K562 (cell line): ENCODE measurements around the gene FGR.

ENCODE experiments used
- ADNP ChIP-seq: fragments of 200-800 bp; sonication (Bioruptor generic); IDR thresholded peaks from 2 replicates; pipeline ENCODE4 v1.6.1; 2016; ENCODE audit warnings: missing genetic modification characterization, missing compliant biosample characterization
- NBN ChIP-seq: fragments of 450-650 bp; IDR thresholded peaks from 2 replicates; pipeline ENCODE4 v1.6.1; 2016; ENCODE audit warnings: low read depth, mild to moderate bottlenecking
- POLR2A ChIP-seq: fragments of 450-650 bp; conservative IDR thresholded peaks from 2 replicates; pipeline ENCODE4 v1.6.1; 2016
- SMARCB1 ChIP-seq: IDR thresholded peaks from 2 replicates; pipeline ENCODE4 v1.6.1; 2011; ENCODE audit warnings: improper control_type of control experiment, low read depth; ENCODE audit not compliant: insufficient read length
- TBL1XR1 ChIP-seq, 2 experiments: IDR thresholded peaks; 2 replicates each; pipeline ENCODE4 v1.6.1; 2012; ENCODE audit warnings: improper control_type of control experiment in 2 of 2, low read length in 2 of 2, mild to moderate bottlenecking in 1 of 2
- TCF7 ChIP-seq: sonication (generic); IDR thresholded peaks from 2 replicates; pipeline ENCODE4 v1.6.1; 2016; ENCODE audit warnings: antibody characterized with exemption, borderline replicate concordance
- YY1 ChIP-seq, 3 experiments: IDR thresholded peaks; 2 replicates each; pipeline ENCODE4 v1.6.1; 2011; ENCODE audit warnings: low read length in 2 of 3, mild to moderate bottlenecking in 2 of 3, moderate library complexity in 2 of 3, borderline replicate concordance in 1 of 3, control low read depth in 1 of 3, low read depth in 1 of 3; ENCODE audit not compliant: insufficient read depth in 3 of 3, insufficient replicate concordance in 2 of 3, control insufficient read depth in 1 of 3, insufficient read length in 1 of 3; ENCODE audit errors: extremely low read depth in 1 of 3
- ZNF311 ChIP-seq: fragments of 250-450 bp; sonication (Bioruptor Pico); IDR thresholded peaks from 2 replicates; pipeline ENCODE4 v1.4.0; 2020; ENCODE audit warnings: mild to moderate bottlenecking, moderate library complexity
- TF ChIP-seq, protein P1 (sequence below), 3 experiments: IDR thresholded peaks in 2 of 3; conservative IDR thresholded peaks in 1 of 3; 2 replicates each; pipeline ENCODE4 v1.5.1; 2011 to 2012; ENCODE audit warnings: low read length in 3 of 3, mild to moderate bottlenecking in 3 of 3, control low read depth in 2 of 3, improper control_type of control experiment in 1 of 3, inconsistent platforms in 1 of 3, low read depth in 1 of 3, mixed read lengths in 1 of 3, moderate library complexity in 1 of 3; ENCODE audit not compliant: insufficient read depth in 2 of 3
- TF ChIP-seq, protein P2 (sequence below): IDR thresholded peaks from 2 replicates; pipeline ENCODE4 v1.6.1; 2011; ENCODE audit warnings: borderline replicate concordance, low read depth, mild to moderate bottlenecking, moderate library complexity, low read length; ENCODE audit not compliant: insufficient read depth, poor library complexity, severe bottlenecking
- TF ChIP-seq, protein P3 (sequence below): sonication (generic); formaldehyde crosslinking; IDR thresholded peaks from 2 replicates; pipeline ENCODE4 v1.8.0; 2023; ENCODE audit warnings: mild to moderate bottlenecking, missing genetic modification reagents

DNA sequence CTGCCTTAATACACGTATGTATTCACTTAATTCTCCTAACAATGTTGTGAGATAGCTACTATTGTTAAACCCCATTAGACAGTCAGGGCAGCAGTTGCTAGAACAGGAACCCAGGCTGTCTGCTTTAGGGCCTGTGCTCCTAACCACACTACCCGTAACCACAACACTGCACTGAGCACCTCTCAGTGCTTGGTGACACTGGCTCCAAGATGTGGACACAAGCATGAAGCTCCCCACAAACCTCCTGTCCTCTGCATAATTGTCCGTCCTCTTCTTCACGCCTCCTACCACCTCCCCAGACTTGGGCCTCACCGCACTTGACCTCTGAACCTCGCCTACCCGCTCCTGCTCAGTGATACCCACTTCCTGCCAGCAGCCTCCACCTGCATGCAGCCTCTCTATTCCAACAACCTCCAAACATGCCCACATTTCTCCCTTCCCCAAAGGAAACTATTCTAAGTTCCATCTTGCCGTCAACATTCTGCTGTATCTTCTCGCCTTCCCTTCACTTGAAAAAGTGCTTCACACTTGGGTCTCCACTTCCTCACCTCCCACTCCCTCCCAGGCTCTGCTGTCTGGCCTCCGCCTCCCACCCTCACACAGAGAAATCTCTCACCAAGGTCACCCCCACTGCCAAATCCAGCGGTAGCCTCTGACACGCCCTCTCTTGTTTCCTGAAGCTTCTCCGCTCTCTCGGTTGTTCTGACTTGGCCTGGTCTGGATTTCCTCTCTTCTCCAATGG is 16.5 kb downstream of the FGR start:
- TF ChIP-seq ZNF311 (CRISPR knock-in tag) (no peak), POLR2A (no peak), NBN (no peak), TCF7 (no peak), SMARCB1 (no peak), YY1 (IDR thresholded peaks at IDR 0.05; ENCODE audit: borderline replicate concordance in 1 of 3, control insufficient read depth in 1 of 3, extremely low read depth in 1 of 3, insufficient read depth in 3 of 3, insufficient read length in 1 of 3, insufficient replicate concordance in 2 of 3, low read depth in 1 of 3, low read length in 2 of 3) (no peak), ADNP (tag) (no peak), TBL1XR1 (IDR thresholded peaks at IDR 0.05; ENCODE audit: low read length in 2 of 2) (no peak)
- TF ChIP-seq, protein P1, sequence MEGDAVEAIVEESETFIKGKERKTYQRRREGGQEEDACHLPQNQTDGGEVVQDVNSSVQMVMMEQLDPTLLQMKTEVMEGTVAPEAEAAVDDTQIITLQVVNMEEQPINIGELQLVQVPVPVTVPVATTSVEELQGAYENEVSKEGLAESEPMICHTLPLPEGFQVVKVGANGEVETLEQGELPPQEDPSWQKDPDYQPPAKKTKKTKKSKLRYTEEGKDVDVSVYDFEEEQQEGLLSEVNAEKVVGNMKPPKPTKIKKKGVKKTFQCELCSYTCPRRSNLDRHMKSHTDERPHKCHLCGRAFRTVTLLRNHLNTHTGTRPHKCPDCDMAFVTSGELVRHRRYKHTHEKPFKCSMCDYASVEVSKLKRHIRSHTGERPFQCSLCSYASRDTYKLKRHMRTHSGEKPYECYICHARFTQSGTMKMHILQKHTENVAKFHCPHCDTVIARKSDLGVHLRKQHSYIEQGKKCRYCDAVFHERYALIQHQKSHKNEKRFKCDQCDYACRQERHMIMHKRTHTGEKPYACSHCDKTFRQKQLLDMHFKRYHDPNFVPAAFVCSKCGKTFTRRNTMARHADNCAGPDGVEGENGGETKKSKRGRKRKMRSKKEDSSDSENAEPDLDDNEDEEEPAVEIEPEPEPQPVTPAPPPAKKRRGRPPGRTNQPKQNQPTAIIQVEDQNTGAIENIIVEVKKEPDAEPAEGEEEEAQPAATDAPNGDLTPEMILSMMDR (IDR thresholded peaks at IDR 0.05 in 2 of 3, conservative IDR thresholded peaks at IDR 0.05 in 1 of 3; ENCODE audit: insufficient read depth in 2 of 3, low read depth in 1 of 3, low read length in 3 of 3) = no peak
- TF ChIP-seq, protein P2, sequence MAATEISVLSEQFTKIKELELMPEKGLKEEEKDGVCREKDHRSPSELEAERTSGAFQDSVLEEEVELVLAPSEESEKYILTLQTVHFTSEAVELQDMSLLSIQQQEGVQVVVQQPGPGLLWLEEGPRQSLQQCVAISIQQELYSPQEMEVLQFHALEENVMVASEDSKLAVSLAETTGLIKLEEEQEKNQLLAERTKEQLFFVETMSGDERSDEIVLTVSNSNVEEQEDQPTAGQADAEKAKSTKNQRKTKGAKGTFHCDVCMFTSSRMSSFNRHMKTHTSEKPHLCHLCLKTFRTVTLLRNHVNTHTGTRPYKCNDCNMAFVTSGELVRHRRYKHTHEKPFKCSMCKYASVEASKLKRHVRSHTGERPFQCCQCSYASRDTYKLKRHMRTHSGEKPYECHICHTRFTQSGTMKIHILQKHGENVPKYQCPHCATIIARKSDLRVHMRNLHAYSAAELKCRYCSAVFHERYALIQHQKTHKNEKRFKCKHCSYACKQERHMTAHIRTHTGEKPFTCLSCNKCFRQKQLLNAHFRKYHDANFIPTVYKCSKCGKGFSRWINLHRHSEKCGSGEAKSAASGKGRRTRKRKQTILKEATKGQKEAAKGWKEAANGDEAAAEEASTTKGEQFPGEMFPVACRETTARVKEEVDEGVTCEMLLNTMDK = no peak
- TF ChIP-seq, protein P3, sequence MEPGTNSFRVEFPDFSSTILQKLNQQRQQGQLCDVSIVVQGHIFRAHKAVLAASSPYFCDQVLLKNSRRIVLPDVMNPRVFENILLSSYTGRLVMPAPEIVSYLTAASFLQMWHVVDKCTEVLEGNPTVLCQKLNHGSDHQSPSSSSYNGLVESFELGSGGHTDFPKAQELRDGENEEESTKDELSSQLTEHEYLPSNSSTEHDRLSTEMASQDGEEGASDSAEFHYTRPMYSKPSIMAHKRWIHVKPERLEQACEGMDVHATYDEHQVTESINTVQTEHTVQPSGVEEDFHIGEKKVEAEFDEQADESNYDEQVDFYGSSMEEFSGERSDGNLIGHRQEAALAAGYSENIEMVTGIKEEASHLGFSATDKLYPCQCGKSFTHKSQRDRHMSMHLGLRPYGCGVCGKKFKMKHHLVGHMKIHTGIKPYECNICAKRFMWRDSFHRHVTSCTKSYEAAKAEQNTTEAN (CRISPR knock-in tag) = no peak
